GM18498 (cell line): Measurements from ENCODE around the gene MAGI3.

Experiments used
- ATAC-seq: cut with Tn5 transposase; IDR thresholded peaks from one replicate; pipeline ENCODE4 v1.9.1; 2021; ENCODE audit warnings: mild to moderate bottlenecking, moderate library complexity; ENCODE audit not compliant: unreplicated experiment

Gene MAGI3

GRCh38 chr1:113389953-113390834 is at the start of gene MAGI3:
Gene MAGI3 (plus strand): TSS chr1:113390515. CDS start chr1:113391034, 519 bp downstream.
- peak; percentile 100 for ATAC-seq

DNA sequence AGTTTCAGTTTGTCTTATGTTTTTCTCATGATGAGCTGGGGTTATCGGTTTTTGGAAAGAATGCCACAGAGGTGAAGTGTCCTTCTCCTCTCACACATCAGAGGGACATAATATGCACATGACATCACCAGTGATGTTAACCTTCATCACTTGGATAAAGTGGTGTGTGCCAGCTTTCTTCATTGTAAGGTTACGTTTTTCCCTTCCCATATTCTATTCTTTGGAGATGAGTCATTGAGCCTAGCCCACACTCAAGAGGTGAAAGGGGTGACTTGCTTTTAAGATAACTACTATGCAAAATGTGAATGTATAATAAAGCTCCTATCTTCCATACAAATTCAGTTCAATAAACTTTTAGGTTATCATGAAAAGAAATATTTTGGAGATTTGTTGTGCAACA is 36.7 kb upstream of the MAGI3 start:
- no peak for ATAC-seq

DNA sequence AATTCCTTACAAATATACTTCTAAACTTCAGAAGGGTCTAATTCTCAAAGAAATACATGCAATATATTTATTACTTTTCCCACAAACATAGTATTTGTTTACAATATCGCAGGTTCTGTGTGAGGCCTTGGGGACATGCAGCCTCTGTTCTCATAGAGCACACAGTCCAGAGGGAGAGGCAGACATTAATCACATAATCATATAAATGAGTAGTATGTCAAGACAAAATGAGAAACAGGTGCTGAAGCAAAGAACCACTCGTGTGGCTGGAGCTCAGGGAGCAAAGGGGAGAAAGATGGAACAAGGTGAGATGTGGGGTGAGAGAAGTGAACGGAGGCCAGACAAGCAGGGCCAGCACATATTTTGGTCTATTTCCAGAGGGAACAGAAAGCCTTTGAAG is 26.4 kb upstream of the MAGI3 start:
- ATAC-seq, result no peak

- ATAC-seq, result no peak
Measured at GRCh38 chr1:113369040-113369439, 21.3 kb upstream of the MAGI3 start.

DNA sequence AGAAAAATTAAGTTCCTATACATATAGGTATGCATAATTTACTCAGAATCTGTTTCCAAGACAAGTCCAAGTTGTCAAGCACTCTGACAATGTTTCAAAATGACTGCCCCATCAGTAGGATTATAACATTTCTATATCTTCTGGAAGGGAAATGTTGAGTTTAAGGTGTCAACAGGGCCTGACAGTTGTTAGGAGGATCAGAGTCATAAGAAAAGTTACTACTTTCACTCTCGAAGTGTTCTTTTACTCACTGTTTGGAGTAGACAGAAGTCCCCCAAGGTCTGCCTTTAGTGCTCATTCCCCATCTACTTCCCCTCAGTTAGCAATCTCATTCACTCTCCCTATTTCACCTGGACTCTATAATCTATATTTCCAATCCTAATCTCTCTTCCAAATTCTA is 20.6 kb upstream of the MAGI3 start:
- ATAC-seq, result no peak

DNA sequence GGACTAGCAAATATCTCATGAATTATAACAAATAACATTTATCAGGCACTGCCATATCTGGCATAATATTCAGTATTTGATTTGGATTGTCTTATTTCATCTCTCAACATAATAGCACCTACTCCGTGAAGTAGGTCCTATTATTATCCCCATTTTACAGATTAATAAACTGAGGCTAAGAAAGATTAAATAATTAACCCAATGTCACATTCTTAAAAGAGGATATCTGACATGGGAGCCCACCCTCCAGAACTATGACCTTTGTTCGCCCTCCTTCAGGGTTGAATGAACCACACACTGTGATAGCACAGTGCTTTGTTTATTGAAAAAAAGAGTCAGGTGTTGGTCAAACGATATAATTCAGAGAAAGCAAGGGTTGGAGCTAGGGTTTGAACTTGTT is 19.4 kb upstream of the MAGI3 start:
- no peak for ATAC-seq

- ATAC-seq, result no peak
Measured at GRCh38 chr1:113372546-113372945, 17.8 kb upstream of the MAGI3 start.

DNA sequence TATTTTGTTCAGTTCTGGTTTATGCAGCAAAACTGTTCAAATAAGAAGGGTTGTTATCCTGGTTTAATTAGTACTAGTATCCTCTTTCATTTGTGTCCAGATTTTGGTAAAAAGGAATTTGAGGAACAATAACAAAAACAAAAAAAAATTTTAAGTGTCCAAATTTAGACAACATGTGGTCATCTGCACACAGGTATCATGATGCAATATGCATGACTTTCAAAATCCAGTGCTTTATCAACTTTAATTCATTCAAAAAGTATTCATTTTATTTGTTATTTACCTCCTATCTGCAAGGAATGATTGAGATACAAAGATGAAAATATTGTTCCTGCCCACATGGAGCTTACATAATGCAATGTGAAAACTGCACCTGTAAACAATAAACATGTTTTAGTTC is 16.7 kb upstream of the MAGI3 start:
- no peak for ATAC-seq

DNA sequence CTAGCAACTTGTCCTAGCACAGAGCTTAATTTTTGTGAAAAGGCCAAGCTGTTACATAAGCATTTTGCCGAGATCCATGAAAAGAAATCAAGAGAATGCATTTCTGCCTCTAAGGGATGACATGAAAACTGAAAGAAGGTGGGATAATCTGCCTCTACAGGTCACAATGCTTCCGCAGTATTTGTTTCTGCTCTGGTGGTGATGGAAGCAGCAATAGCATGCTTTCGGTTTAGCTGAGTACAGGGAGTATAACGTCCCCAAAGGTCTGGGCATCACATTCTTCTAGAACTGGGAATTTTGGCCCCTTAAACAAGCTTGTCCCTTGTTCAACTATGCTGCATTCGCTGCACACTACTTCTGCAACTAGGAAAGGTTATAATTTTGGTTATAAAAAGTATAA is 14.4 kb upstream of the MAGI3 start:
- no peak for ATAC-seq

DNA sequence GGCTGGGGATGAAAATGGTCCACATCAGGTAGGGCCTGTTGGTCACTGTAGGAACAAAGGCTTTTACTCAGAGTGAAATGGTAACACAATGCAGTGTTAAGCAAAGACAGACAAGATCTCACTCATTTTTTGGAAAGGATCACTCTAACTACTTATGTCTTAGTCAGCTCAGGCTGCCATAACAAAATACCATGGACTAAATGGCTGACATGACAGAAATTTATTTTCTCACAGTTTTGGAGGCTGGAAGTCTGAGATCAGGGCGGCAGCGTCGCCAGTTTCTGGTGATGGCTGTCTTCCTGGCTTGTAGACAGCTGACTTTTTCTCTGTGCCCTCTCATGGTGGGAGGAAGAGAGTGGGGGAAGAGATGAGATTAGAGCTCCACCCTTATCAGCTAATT is 10.2 kb upstream of the MAGI3 start:
- no peak for ATAC-seq

- ATAC-seq, result no peak
Measured at GRCh38 chr1:113388017-113388620, 2.2 kb upstream of the MAGI3 start.

DNA sequence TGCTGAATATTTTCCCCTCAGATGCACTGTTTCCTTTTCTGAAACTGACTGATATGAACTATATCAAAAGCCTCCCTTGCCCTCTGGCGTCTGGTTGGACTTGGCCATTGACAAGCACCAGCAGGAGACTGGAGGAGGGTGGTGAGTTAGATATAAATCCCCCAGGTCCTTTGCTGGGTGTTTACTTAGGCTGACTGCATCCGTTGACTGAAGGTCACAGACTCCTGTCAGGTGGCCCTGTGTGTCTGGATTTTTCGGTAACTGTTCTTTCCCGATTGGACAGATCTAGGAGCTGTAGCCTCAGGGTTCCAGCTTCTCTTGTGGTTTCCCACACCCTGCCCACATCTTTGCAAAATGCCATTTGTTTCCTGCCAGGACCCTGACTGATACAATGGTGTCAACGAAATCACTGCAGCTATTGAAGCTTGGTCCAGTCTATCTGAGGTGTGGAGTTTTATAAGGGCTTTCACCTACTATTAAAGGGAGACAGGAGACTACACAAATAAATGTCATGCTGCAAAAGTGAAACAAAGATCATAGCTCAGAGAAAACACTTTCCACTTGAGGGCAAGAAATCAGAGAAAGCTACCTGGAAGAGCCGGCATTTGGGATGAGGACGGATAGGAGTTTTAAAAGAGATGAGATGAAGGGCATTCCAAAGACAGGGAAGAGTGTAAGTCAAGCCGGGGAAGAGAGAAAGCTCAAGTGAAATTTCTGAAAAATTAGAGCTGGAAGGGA is 1.5 kb upstream of the MAGI3 start:
- no peak for ATAC-seq

DNA sequence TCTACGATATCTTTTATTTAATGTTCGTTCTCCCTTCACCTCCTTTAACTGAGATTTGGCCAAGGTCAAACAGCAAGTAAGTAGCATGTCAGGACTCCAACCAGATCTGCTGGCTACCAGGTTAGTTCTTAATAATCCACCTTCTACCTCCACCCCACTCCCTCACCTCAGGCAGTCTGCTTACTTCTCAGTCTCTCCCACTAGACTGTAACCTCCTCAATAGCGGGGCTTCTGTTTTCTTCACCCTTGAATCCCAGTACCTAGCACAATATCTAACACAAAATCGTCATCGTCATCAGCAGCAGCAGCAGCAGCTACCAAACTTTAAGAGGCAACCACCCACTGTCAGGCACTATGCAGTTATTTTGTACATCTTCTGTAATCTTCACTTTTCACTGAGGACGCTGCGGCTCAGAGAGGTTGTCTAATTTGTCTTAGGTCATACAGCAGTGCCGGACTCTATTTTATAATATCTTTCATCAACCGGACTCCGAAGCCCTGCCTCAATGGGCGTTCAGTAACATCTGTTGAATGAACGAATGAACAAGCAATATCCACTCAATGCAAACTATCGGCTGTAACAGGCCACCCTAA is 859 bp upstream of the MAGI3 start:
- ATAC-seq, result no peak

DNA sequence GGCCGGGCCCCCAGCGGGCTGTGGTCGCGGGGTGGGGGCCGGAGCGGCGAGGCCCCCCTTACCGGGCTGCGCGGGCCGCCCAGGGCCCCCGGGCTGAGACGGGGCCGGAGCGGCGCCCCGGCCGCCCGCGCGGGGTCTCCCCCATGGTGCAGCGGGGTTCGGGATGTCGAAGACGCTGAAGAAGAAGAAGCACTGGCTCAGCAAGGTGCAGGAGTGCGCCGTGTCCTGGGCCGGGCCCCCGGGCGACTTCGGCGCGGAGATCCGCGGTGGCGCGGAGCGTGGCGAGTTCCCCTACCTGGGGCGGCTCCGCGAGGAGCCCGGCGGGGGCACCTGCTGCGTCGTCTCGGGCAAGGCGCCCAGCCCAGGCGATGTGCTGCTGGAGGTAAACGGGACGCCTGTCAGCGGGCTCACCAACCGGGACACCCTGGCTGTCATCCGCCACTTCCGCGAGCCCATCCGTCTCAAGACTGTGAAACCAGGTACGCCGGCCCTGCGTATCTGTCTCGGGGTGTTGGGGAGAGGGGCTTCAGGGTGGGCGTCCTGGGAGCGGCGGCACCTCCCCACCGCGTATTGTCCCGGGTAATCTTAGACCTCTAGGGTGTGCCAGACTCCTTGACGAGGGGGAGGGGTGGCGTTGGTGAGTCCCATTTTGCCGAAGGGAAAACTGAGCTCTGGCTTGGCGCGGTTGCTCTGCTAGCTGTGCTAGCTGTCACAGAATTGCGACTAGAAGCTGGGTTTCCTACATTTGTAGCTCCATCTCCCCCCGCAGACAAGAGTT is 745 bp downstream of the MAGI3 start:
- peak; percentile 16 for ATAC-seq

DNA sequence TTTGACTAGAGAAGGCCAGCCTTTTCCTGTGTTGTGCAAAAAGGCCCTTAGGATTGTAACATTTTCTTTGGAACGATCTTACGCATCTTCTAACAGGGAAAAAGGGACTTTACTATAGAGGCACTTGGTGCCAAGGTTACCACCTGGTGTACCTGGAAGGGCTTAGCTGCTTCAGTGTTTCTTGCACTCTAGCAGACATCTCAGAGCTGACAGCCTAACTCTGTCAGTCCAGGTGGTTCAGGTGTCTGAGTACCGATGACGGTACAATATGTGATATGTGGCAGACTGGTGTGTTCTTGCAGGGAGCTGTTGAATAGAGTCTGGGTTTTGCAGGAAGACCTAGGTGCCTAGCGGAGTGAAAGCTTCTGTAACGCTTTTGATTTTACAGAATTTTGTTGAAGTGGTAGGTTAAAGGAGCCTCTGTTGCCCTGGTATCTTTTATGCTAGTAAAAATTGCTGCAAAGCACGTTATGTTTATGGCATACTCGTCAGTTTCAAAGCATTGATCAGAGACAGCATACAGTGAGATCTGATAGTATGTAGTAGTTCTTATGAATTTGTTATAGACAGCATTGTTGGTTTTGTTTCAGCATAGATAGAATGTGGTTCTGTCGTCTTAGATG is 1.4 kb downstream of the MAGI3 start:
- ATAC-seq, result no peak

GRCh38 chr1:113392541-113393128 is 2.3 kb downstream of the MAGI3 start:
- ATAC-seq, result no peak

DNA sequence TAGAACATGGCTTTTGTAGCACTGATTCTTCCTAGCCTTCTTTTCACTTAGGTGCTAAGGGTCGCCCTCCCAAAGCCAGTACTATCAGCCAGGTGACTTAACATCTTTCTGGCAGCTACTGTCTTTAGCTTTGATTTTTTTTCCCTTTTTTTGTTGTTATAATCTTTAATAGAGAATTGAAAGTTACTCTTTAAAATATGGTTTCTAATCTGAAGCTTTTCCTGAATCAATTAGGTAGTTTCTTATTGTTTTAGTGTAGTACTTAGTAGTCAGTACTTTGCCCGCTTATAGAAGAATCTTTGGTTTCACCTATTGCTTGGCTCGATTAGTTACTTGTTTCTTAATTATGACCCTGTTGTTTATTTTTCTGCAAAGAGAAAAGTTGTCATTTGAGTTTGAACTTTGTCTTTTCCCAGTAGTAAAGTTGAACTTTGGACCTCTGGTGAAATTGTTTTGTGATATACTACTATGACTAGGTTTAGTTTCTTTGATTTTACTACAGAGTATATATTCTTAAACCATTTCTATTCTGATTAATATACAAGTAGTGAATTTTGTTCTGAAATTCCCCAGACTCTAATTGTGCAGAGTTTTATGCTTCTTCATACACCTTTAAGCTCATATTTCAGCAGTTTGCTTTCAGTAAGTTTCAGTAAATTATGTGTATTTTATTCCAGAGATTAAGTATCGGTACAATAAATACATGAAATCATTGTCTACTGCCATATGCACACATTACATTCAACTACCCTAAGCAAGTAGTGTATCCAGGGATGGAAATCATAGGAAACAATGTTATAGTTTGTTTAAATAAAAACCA is 3.9 kb downstream of the MAGI3 start:
- ATAC-seq, result no peak

DNA sequence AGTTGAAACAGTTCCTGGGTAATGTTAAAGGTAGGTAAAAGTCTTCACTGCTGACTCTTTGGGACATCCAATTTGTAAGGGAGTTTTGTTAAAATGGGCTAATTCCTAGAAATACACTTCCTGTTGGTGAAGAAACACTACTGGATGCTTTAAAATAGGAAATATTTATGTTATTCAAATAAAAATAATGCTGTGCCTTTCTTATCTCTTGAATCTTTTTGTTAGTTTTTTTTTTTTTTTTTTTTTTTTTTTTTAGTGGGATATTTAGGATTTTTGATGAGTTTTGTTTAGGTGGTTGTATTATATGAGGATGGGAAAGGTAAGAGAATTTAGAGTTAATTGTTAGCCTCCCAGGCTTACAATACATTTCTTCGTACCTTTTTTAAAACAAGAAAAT is 4.5 kb downstream of the MAGI3 start:
- no peak for ATAC-seq

DNA sequence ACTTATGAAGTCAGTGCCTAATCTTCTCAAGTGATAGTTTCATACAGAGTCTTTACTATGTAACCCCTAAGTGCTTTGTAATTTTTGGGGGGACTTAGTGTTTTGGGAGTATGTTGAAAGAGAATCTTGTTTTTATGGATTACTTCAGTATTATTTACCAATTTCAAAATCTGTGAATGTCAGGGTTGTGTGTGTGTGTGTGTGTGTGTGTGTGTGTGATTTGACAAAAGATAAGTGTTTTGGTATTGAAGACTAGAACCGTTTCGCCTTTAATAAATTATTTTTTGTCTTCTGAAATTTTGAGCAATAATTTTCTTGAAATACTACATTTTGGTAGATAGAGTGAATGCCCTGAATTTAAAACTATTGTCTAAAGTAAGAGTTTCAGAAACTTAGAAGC is 5.8 kb downstream of the MAGI3 start:
- ATAC-seq, result no peak
